Central memory CD8-positive, alpha-beta T cell (primary cell): ENCODE results near the gene FDXR.
A peak's percentile ranks its signal among the peaks of the same experiment; 100 is the strongest.

Source experiments
- ATAC-seq: fragments of 150-1000 bp; cut with Tn5 transposase; replicated peaks from 2 replicates; pipeline ENCODE4 v1.10.0; 2022; ENCODE audit warnings: mild to moderate bottlenecking, moderate FRiP score, moderate number of reproducible peaks; ENCODE audit not compliant: poor library complexity, severe bottlenecking; ENCODE audit errors: extremely low read depth
- DNase-seq, 2 donors: peaks; one replicate each; pipeline ENCODE4 v3.0.0; 2021; ENCODE audit warnings: low spot score in 2 of 2
- H3K27ac Mint-ChIP-seq: one replicate; pipeline ENCODE4 v1.8.0; 2022; ENCODE audit warnings: low read depth, mild to moderate bottlenecking, moderate library complexity, mixed read lengths
- H3K27me3 Mint-ChIP-seq: one replicate; pipeline ENCODE4 v1.8.0; 2022; ENCODE audit warnings: mixed read lengths
- H3K36me3 Mint-ChIP-seq: one replicate; pipeline ENCODE4 v1.8.0; 2022; ENCODE audit warnings: mild to moderate bottlenecking, moderate library complexity, mixed read lengths; ENCODE audit not compliant: insufficient read depth
- H3K4me1 Mint-ChIP-seq: one replicate; pipeline ENCODE4 v1.8.0; 2022; ENCODE audit warnings: mixed read lengths
- H3K4me3 Mint-ChIP-seq: one replicate; pipeline ENCODE4 v1.8.0; 2022; ENCODE audit warnings: mild to moderate bottlenecking, moderate library complexity, mixed read lengths
- H3K9me3 Mint-ChIP-seq: one replicate; pipeline ENCODE4 v1.8.0; 2022; ENCODE audit warnings: mixed read lengths

The FDXR gene

GRCh38 chr17:74827800-74828199 is 45.0 kb downstream of the FDXR start:
- H3K4me1 Mint-ChIP-seq: peaks cover 6% of the 10 kb centered on the region
- no peaks in the 10 kb centered on the region for H3K9me3 Mint-ChIP-seq
- H3K27me3 Mint-ChIP-seq: no peaks in the 10 kb centered on the region
- peaks cover 7% of the 10 kb centered on the region for H3K36me3 Mint-ChIP-seq
- no peak overlapping the region for H3K4me3 Mint-ChIP-seq
- no peak for DNase-seq
- no peak for ATAC-seq
- no peak overlapping the region for H3K27ac Mint-ChIP-seq

- H3K27ac Mint-ChIP-seq: no peak overlapping the region
- no peaks in the 10 kb centered on the region for H3K4me1 Mint-ChIP-seq
- DNase-seq: no peak
These were observed 46.7 kb downstream of the FDXR start for GRCh38 chr17:74825952-74826719.

GRCh38 chr17:74824961-74825627 is 47.7 kb downstream of the FDXR start:
- Mint-ChIP-seq H3K27ac (no peak overlapping the region), H3K27me3 (no peaks in the 10 kb centered on the region), H3K4me3 (no peak overlapping the region), H3K36me3 (peaks cover 9% of the 10 kb centered on the region), H3K9me3 (no peaks in the 10 kb centered on the region), H3K4me1 (no peaks in the 10 kb centered on the region)
- no peak for DNase-seq
- no peak for ATAC-seq

More at GRCh38 chr17:74825952-74826719, 46.7 kb downstream of the FDXR start:
- Mint-ChIP-seq H3K9me3 (no peaks in the 10 kb centered on the region), H3K27me3 (no peaks in the 10 kb centered on the region), H3K36me3 (peaks cover 9% of the 10 kb centered on the region), H3K4me3 (no peak overlapping the region)
- no peak for ATAC-seq

- peaks cover 10% of the 10 kb centered on the region for H3K36me3 Mint-ChIP-seq
These were observed 49.8 kb downstream of the FDXR start for GRCh38 chr17:74822939-74823367.

GRCh38 chr17:74822335-74822938 is 50.4 kb downstream of the FDXR start:
- ATAC-seq (no peak), DNase-seq (no peak)
- Mint-ChIP-seq H3K27ac (no peak overlapping the region), H3K27me3 (no peaks in the 10 kb centered on the region), H3K4me3 (no peak overlapping the region), H3K9me3 (no peaks in the 10 kb centered on the region), H3K36me3 (peaks cover 13% of the 10 kb centered on the region), H3K4me1 (no peaks in the 10 kb centered on the region)

More at GRCh38 chr17:74822939-74823367, 49.8 kb downstream of the FDXR start:
- H3K27me3 Mint-ChIP-seq: no peaks in the 10 kb centered on the region
- no peak overlapping the region for H3K4me3 Mint-ChIP-seq
- H3K4me1 Mint-ChIP-seq: no peaks in the 10 kb centered on the region
- DNase-seq (no peak), ATAC-seq (no peak)
- no peaks in the 10 kb centered on the region for H3K9me3 Mint-ChIP-seq
- no peak overlapping the region for H3K27ac Mint-ChIP-seq

- no peaks in the 10 kb centered on the region for H3K9me3 Mint-ChIP-seq
- no peaks in the 10 kb centered on the region for H3K4me1 Mint-ChIP-seq
- DNase-seq: no peak
- peaks cover 15% of the 10 kb centered on the region for H3K36me3 Mint-ChIP-seq
- ATAC-seq: no peak
- H3K27ac Mint-ChIP-seq: no peak overlapping the region
- H3K27me3 Mint-ChIP-seq: no peaks in the 10 kb centered on the region
- no peak overlapping the region for H3K4me3 Mint-ChIP-seq
These were observed 51.0 kb downstream of the FDXR start for GRCh38 chr17:74821655-74822334.

GRCh38 chr17:74819801-74820436 is 52.9 kb downstream of the FDXR start:
- H3K4me1 Mint-ChIP-seq: peaks cover 4% of the 10 kb centered on the region
- H3K27me3 Mint-ChIP-seq: no peaks in the 10 kb centered on the region
- H3K4me3 Mint-ChIP-seq: no peak overlapping the region
- DNase-seq (no peak), ATAC-seq (no peak)
- no peaks in the 10 kb centered on the region for H3K9me3 Mint-ChIP-seq
- H3K36me3 Mint-ChIP-seq: peaks cover 12% of the 10 kb centered on the region
- no peak overlapping the region for H3K27ac Mint-ChIP-seq

GRCh38 chr17:74818291-74818938 is 54.4 kb downstream of the FDXR start:
- no peak overlapping the region for H3K4me3 Mint-ChIP-seq
- peaks cover 4% of the 10 kb centered on the region for H3K4me1 Mint-ChIP-seq
- no peak for DNase-seq
- no peaks in the 10 kb centered on the region for H3K27me3 Mint-ChIP-seq
- H3K9me3 Mint-ChIP-seq: no peaks in the 10 kb centered on the region
- H3K36me3 Mint-ChIP-seq: peaks cover 14% of the 10 kb centered on the region
- no peak for ATAC-seq
- H3K27ac Mint-ChIP-seq: no peak overlapping the region

- DNase-seq (no peak), ATAC-seq (no peak)
- Mint-ChIP-seq H3K4me3 (no peak overlapping the region), H3K4me1 (peaks cover 4% of the 10 kb centered on the region), H3K9me3 (no peaks in the 10 kb centered on the region), H3K36me3 (peaks cover 19% of the 10 kb centered on the region), H3K27me3 (no peaks in the 10 kb centered on the region), H3K27ac (no peak overlapping the region)
These were observed 55.7 kb downstream of the FDXR start for GRCh38 chr17:74816905-74817620.

- ATAC-seq (no peak), DNase-seq (no peak)
- H3K27ac Mint-ChIP-seq: peak overlapping the region; percentile 49
- H3K9me3 Mint-ChIP-seq: no peaks in the 10 kb centered on the region
- H3K4me3 Mint-ChIP-seq: no peak overlapping the region
- H3K27me3 Mint-ChIP-seq: no peaks in the 10 kb centered on the region
- H3K36me3 Mint-ChIP-seq: peaks cover 26% of the 10 kb centered on the region
- H3K4me1 Mint-ChIP-seq: peaks cover 4% of the 10 kb centered on the region
These were observed 57.0 kb downstream of the FDXR start for GRCh38 chr17:74815550-74816370.

GRCh38 chr17:74815067-74815466 is 57.7 kb downstream of the FDXR start:
- no peaks in the 10 kb centered on the region for H3K9me3 Mint-ChIP-seq

More at GRCh38 chr17:74815067-74815466, 57.7 kb downstream of the FDXR start:
- H3K27ac Mint-ChIP-seq: no peak overlapping the region
- H3K4me3 Mint-ChIP-seq: no peak overlapping the region
- ATAC-seq (no peak), DNase-seq (no peak)
- peaks cover 6% of the 10 kb centered on the region for H3K4me1 Mint-ChIP-seq
- H3K36me3 Mint-ChIP-seq: peaks cover 26% of the 10 kb centered on the region
- no peaks in the 10 kb centered on the region for H3K27me3 Mint-ChIP-seq
